GM15510 (cell line): ENCODE data around the gene SPR.

Source experiments
- POLR2A ChIP-seq: IDR thresholded peaks from 3 replicates; pipeline ENCODE4 v1.6.1; 2011; ENCODE audit warnings: borderline replicate concordance; ENCODE audit not compliant: insufficient read length; ENCODE audit errors: extremely low read depth

The SPR gene

GRCh38 chr2:72920318-72921087, 33.3 kb downstream of the SPR start:
- no peak for TF ChIP-seq POLR2A

- no peak for TF ChIP-seq POLR2A
These were observed 34.1 kb downstream of the SPR start for GRCh38 chr2:72921088-72921851.

- no peak for TF ChIP-seq POLR2A
These were observed 34.6 kb downstream of the SPR start for GRCh38 chr2:72921853-72922252.

- no peak for TF ChIP-seq POLR2A
These were observed 36.7 kb downstream of the SPR start for GRCh38 chr2:72923833-72924352.

GRCh38 chr2:72924353-72925240, 37.4 kb downstream of the SPR start:
- TF ChIP-seq POLR2A = no peak

- no peak for TF ChIP-seq POLR2A
These were observed 38.2 kb downstream of the SPR start for GRCh38 chr2:72925328-72925943.

- TF ChIP-seq POLR2A = no peak
These were observed 39.2 kb downstream of the SPR start for GRCh38 chr2:72926368-72926767.

- TF ChIP-seq POLR2A = no peak
These were observed 39.7 kb downstream of the SPR start for GRCh38 chr2:72926811-72927465.

GRCh38 chr2:72927619-72928550, 40.7 kb downstream of the SPR start:
- no peak for TF ChIP-seq POLR2A

GRCh38 chr2:72929010-72929409, 41.8 kb downstream of the SPR start:
- TF ChIP-seq POLR2A = no peak

GRCh38 chr2:72931280-72931910, 44.2 kb downstream of the SPR start:
- no peak for TF ChIP-seq POLR2A

- no peak for TF ChIP-seq POLR2A
These were observed 45.0 kb downstream of the SPR start for GRCh38 chr2:72932045-72932740.
